Measurements from ENCODE around the gene SKIC2.
"Not testable (repeated sequence)": the region's sequence is repeated elsewhere in the genome, so short reads cannot be mapped to it uniquely, and the experiment has no call there.

SKIC2 gene

DNA sequence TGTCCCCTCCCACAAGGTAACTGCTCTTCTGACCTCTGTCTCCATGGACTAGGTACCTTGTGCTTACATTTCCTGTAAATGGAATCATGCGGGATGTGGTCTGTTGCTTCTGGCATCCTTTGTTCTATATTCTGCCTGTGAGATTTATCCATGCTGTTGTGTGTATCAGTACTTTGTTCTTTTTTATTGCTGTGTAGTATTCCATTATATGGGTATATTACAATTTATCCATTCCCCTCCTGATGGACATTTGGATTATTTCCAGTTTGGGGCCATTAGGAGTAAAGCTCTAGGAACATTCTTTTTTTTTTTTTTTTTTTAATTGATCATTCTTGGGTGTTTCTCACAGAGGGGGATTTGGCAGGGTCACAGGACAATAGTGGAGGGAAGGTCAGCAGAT lies 28.0 kb upstream of the SKIC2 start:
- Histone ChIP-seq H3K27ac (ENCODE audit: low read depth, low read length) (no peak overlapping the region), H3K4me2 (ENCODE audit: low read depth, low read length, poor library complexity, severe bottlenecking) (no peak overlapping the region), H3K9me3 (ENCODE audit: insufficient read depth, low read length) (no peaks in the 10 kb centered on the region), H4K20me1 (ENCODE audit: low read depth, low read length) (no peaks in the 10 kb centered on the region), H3F3A (ENCODE audit: insufficient read depth) (no peaks in the 10 kb centered on the region), H3K9me2 (replicated peaks; ENCODE audit: insufficient read depth, low read length) (no peaks in the 10 kb centered on the region), H2AFZ (ENCODE audit: low read depth, low read length, severe bottlenecking) (no peak overlapping the region), H3K4me3 (ENCODE audit: insufficient read depth, low read length, poor library complexity, severe bottlenecking) (no peak overlapping the region), H3K79me2 (ENCODE audit: insufficient read depth, low read length) (no peaks in the 10 kb centered on the region), H3K27me3 (ENCODE audit: low read length) (no peaks in the 10 kb centered on the region), H3K9ac (ENCODE audit: low read length) (no peak overlapping the region), H3K36me3 (ENCODE audit: low read length) (no peaks in the 10 kb centered on the region)
- TF ChIP-seq, protein P1, sequence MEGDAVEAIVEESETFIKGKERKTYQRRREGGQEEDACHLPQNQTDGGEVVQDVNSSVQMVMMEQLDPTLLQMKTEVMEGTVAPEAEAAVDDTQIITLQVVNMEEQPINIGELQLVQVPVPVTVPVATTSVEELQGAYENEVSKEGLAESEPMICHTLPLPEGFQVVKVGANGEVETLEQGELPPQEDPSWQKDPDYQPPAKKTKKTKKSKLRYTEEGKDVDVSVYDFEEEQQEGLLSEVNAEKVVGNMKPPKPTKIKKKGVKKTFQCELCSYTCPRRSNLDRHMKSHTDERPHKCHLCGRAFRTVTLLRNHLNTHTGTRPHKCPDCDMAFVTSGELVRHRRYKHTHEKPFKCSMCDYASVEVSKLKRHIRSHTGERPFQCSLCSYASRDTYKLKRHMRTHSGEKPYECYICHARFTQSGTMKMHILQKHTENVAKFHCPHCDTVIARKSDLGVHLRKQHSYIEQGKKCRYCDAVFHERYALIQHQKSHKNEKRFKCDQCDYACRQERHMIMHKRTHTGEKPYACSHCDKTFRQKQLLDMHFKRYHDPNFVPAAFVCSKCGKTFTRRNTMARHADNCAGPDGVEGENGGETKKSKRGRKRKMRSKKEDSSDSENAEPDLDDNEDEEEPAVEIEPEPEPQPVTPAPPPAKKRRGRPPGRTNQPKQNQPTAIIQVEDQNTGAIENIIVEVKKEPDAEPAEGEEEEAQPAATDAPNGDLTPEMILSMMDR (IDR thresholded peaks at IDR 0.05; ENCODE audit: insufficient read depth, low read length, poor library complexity, severe bottlenecking), result no peak
- no peak for TF ChIP-seq EZH2phosphoT487 (conservative IDR thresholded peaks at IDR 0.05; ENCODE audit: low read length)

DNA sequence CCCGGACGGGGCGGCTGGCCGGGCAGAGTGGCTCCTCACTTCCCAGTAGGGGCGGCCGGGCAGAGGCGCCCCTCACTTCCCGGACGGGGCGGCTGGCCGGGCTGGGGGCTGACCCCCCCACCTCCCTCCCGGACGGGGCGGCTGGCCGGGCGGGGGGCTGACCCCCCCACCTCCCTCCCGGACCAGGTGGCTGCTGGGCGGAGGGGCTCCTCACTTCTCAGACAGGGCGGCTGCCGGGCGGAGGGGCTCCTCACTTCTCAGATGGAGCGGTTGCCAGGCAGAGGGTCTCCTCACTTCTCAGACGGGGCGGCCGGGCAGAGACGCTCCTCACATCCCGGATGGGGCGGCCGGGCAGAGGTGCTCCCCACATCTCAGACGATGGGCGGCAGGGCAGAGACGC lies 26.8 kb upstream of the SKIC2 start:
- H4K20me1 ChIP-seq (ENCODE audit: low read depth, low read length); H3K27me3 ChIP-seq (ENCODE audit: low read length); H3F3A ChIP-seq (ENCODE audit: insufficient read depth); H3K9me3 ChIP-seq (ENCODE audit: insufficient read depth, low read length); H3K79me2 ChIP-seq (ENCODE audit: insufficient read depth, low read length); H2AFZ ChIP-seq (ENCODE audit: low read depth, low read length, severe bottlenecking); H3K4me2 ChIP-seq (ENCODE audit: low read depth, low read length, poor library complexity, severe bottlenecking); H3K36me3 ChIP-seq (ENCODE audit: low read length); H3K9me2 ChIP-seq (replicated peaks; ENCODE audit: insufficient read depth, low read length); H3K9ac ChIP-seq (ENCODE audit: low read length); H3K27ac ChIP-seq (ENCODE audit: low read depth, low read length); H3K4me3 ChIP-seq (ENCODE audit: insufficient read depth, low read length, poor library complexity, severe bottlenecking): not testable (repeated sequence)

DNA sequence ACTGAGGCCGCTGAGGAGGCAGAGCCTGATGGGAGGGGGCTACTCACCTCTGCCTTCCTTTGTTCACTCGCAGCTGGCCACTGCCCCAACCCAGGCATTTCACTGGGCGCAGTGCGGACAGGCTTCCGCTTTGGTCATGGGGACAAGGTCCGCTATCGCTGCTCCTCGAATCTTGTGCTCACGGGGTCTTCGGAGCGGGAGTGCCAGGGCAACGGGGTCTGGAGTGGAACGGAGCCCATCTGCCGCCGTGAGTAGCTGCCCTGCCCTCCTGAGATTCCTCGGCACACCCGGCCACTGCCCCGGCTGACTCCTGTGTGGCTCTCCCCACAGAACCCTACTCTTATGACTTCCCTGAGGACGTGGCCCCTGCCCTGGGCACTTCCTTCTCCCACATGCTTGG lies 25.4 kb upstream of the SKIC2 start:
- Histone ChIP-seq H2AFZ (ENCODE audit: low read depth, low read length, severe bottlenecking) (no peak overlapping the region), H3K79me2 (ENCODE audit: insufficient read depth, low read length) (no peaks in the 10 kb centered on the region)
- TF ChIP-seq EZH2phosphoT487 (conservative IDR thresholded peaks at IDR 0.05; ENCODE audit: low read length), result no peak
- TF ChIP-seq, protein P1 (IDR thresholded peaks at IDR 0.05; ENCODE audit: insufficient read depth, low read length, poor library complexity, severe bottlenecking), result no peak

DNA sequence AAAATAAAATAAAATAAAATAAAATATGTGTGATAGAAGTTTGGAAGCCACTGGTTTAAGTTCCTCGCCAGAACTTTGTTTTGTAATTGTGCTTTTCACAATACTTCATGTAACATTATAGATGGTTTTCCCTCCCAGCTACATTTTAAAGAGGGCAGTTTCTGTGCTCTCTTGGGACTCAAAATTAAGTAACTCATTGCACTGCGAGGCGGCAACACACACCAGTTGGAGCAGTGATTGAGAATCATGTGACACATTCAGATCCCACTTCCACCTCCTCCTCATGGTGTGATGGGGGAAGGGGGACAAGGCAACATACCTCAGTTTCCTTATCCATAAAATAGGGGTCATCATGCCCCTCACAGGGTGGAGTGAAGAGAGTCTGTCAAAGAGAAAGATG lies 24.0 kb upstream of the SKIC2 start:
- H4K20me1 ChIP-seq (ENCODE audit: low read depth, low read length), result no peaks in the 10 kb centered on the region
- H2AFZ ChIP-seq (ENCODE audit: low read depth, low read length, severe bottlenecking), result no peak overlapping the region
- no peaks in the 10 kb centered on the region for H3F3A ChIP-seq (ENCODE audit: insufficient read depth)
- H3K27ac ChIP-seq (ENCODE audit: low read depth, low read length), result no peak overlapping the region
- H3K9me2 ChIP-seq (replicated peaks; ENCODE audit: insufficient read depth, low read length), result no peaks in the 10 kb centered on the region
- no peaks in the 10 kb centered on the region for H3K27me3 ChIP-seq (ENCODE audit: low read length)
- no peak overlapping the region for H3K4me2 ChIP-seq (ENCODE audit: low read depth, low read length, poor library complexity, severe bottlenecking)
- H3K9ac ChIP-seq (ENCODE audit: low read length), result no peak overlapping the region
- H3K36me3 ChIP-seq (ENCODE audit: low read length), result no peaks in the 10 kb centered on the region
- H3K4me3 ChIP-seq (ENCODE audit: insufficient read depth, low read length, poor library complexity, severe bottlenecking), result no peak overlapping the region
- no peaks in the 10 kb centered on the region for H3K79me2 ChIP-seq (ENCODE audit: insufficient read depth, low read length)
- no peaks in the 10 kb centered on the region for H3K9me3 ChIP-seq (ENCODE audit: insufficient read depth, low read length)
- TF ChIP-seq, protein P1 (IDR thresholded peaks at IDR 0.05; ENCODE audit: insufficient read depth, low read length, poor library complexity, severe bottlenecking), result no peak
- TF ChIP-seq EZH2phosphoT487 (conservative IDR thresholded peaks at IDR 0.05; ENCODE audit: low read length), result no peak

More for the DNA sequence above, 25.4 kb upstream of the SKIC2 start:
- Histone ChIP-seq H3K4me3 (ENCODE audit: insufficient read depth, low read length, poor library complexity, severe bottlenecking) (no peak overlapping the region), H4K20me1 (ENCODE audit: low read depth, low read length) (no peaks in the 10 kb centered on the region), H3K27ac (ENCODE audit: low read depth, low read length) (no peak overlapping the region), H3K27me3 (ENCODE audit: low read length) (no peaks in the 10 kb centered on the region), H3K9me2 (replicated peaks; ENCODE audit: insufficient read depth, low read length) (no peaks in the 10 kb centered on the region), H3K4me2 (ENCODE audit: low read depth, low read length, poor library complexity, severe bottlenecking) (no peak overlapping the region), H3K36me3 (ENCODE audit: low read length) (no peaks in the 10 kb centered on the region), H3K9ac (ENCODE audit: low read length) (no peak overlapping the region), H3K9me3 (ENCODE audit: insufficient read depth, low read length) (no peaks in the 10 kb centered on the region), H3F3A (ENCODE audit: insufficient read depth) (no peaks in the 10 kb centered on the region)

Data from SU-DHL-6 (cell line).